K562 (cell line): ENCODE data around the gene LAMB4. TPM values are rescaled to one million over a fixed set of nuclear protein-coding genes. Genes with fewer than 3 reads are reported as not detected.

Source experiments
- BRD9 ChIP-seq: fragments of 450-650 bp; IDR thresholded peaks from 2 replicates; pipeline ENCODE4 v1.6.1; 2018; ENCODE audit warnings: low read depth; ENCODE audit not compliant: partially characterized antibody
- E2F5 ChIP-seq: sonication (generic); formaldehyde crosslinking; IDR thresholded peaks from 2 replicates; pipeline ENCODE4 v1.8.0; 2022; ENCODE audit warnings: mild to moderate bottlenecking, missing genetic modification reagents
- NCOR1 ChIP-seq: fragments of 450-650 bp; IDR thresholded peaks from 2 replicates; pipeline ENCODE4 v1.6.1; 2016; ENCODE audit warnings: mild to moderate bottlenecking, moderate library complexity
- RBFOX2 ChIP-seq: fragments of 200-400 bp; formaldehyde crosslinking; IDR thresholded peaks from 2 replicates; pipeline ENCODE4 v1.6.1; 2017; ENCODE audit warnings: low read depth, mild to moderate bottlenecking, low read length, moderate library complexity
- SAFB2 ChIP-seq: fragments of 200-400 bp; formaldehyde crosslinking; IDR thresholded peaks from 2 replicates; pipeline ENCODE4 v1.6.1; 2018; ENCODE audit warnings: borderline replicate concordance, low read length, low read depth, moderate library complexity; ENCODE audit not compliant: severe bottlenecking
- SRF ChIP-seq, 2 experiments: fragments of 250-450, 450-650 bp in 1 of 2; sonication (Bioruptor Pico) in 1 of 2; sonication (generic) in 1 of 2; formaldehyde crosslinking; IDR thresholded peaks; 2 replicates each; pipeline versions ENCODE4 v1.5.0 to v1.5.1; 2020 to 2022; ENCODE audit warnings: mild to moderate bottlenecking in 1 of 2, missing genetic modification reagents in 1 of 2
- ZBTB33 ChIP-seq: sonication (generic); formaldehyde crosslinking; IDR thresholded peaks from 2 replicates; pipeline ENCODE4 v1.8.1; 2023; ENCODE audit warnings: mild to moderate bottlenecking, missing genetic modification reagents
- ZNF449 ChIP-seq: fragments of 250-450 bp; sonication (Bioruptor Pico); IDR thresholded peaks from 2 replicates; pipeline ENCODE4 v1.8.0; 2022; ENCODE audit warnings: moderate library complexity, mild to moderate bottlenecking, inconsistent platforms
- polyA plus RNA-seq, 8 experiments: library from polyadenylated mRNA; depleted of rRNA in 4 of 8; stranded (reverse) in 5 of 8; unstranded in 3 of 8; fragments of >200 nt; fragmentation: Nextera tagmentation in 2 of 8; fragmentation: Illumina TruSeq in 1 of 8; extraction: Ambion mirVana in 2 of 8; extraction: Trizol in 1 of 8; gene quantifications; 2 replicates each; pipeline versions ENCODE4 v1.2.1 to v1.2.3, GENCODE V29; 2011 to 2014; ENCODE audit warnings: inconsistent platforms in 1 of 8, missing spikeins in 1 of 8
- total RNA-seq, 7 experiments: library from RNA; depleted of rRNA in 6 of 7; stranded (reverse); fragments of >200 nt in 6 of 7; fragmentation: Illumina TruSeq in 2 of 7; extraction: Trizol in 2 of 7; gene quantifications; 2 replicates each; pipeline versions ENCODE4 v1.2.1 to v1.2.3, GENCODE V29; 2011 to 2021; ENCODE audit warnings: low replicate concordance in 1 of 7

The LAMB4 gene
- total and polyA plus RNA-seq, 9 of the 15 experiments (the other 6 are each of a cell fraction or from before 2014, with no cell fraction given): 0.06 to 0.13 (median 0.07) TPM; not detected in 6

GRCh38 chr7:108149119-108149518, 19.0 kb upstream of the LAMB4 start (continued):
- TF ChIP-seq ZBTB33 (no peak), SAFB2 (no peak), NCOR1 (no peak), ZNF449 (CRISPR knock-in tag) (no peak), SRF (CRISPR knock-in tag; IDR thresholded peaks at IDR 0.05) (no peak), RBFOX2 (no peak), BRD9 (no peak), E2F5 (CRISPR knock-in tag) (no peak)
- TF ChIP-seq, all 486 proteins: peak for 0
